ENCODE measurements around the gene NKX6-2.
A peak's percentile ranks its signal among the peaks of the same experiment; 100 is the strongest.
"Not testable (repeated sequence)": the region's sequence is repeated elsewhere in the genome, so short reads cannot be mapped to it uniquely, and the experiment has no call there.

NKX6-2 gene

DNA sequence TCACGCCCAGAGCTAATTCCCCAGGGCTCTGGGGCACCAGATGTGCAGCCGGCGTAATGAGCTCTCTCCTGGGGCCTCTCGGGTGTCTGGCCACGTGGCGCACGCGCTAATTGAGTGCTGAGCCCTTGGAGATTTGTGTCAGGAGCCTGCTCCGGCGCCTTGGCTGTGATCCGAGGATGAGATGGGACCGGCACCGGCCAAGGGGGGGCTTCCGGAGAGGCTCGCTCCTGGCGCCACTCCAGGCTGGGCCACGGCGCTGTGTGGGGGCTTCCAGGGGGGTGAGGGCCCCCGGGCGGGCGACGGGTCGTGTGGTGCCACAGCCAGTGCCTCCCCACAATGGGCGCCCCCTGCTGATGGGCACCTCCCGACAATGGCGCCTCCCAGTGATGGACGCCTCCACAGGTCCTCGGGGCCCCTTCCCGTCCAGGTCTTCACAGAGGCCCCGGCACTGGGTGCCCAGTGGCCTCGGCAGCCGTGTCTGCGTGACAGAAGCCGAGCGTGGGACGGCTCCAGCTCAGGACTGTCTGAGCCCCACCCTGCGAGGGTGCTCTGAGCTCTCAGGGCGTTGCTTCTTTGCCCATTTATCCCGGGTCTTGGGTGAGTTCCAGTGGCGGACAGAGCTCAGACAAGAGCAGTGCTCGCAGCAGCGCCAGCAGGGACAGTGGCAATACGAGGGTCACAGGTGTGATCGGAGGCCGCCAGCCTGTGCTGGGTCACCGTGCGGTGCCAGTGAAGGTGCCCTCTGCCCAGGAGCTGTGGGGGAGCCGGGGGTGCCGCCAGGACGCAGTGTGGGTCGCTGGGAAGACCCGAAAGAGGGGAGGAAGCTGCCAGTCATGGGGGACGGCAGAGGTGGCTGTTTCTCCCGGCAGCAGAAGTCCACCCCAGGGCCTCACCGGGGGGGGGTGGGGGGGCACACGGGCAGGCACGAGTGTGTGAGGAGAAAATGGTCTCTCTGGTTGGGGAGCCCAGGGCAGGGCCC lies 8.2 kb upstream of the NKX6-2 start:
- no peak for DNase-seq

DNA sequence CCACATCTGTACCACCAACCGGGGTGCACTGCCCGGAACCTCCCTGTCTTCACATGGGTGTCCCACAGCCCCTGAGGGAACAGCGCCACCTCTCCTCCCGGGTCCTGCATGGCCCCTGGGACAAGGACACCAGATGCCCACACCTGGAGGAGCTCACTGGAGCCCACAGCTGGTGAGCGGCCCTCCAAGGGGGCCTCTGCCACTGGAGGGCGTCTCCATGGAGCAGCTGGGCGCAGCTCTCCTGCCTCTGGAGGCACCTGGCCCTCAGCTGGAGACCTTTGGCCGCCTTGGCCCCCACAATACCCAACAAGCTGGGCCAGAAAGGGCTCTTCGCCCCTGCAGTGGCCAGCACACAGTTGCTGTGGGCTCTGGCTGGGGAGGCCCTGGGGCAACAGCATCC lies 7.3 kb upstream of the NKX6-2 start:
- no peak for DNase-seq

DNA sequence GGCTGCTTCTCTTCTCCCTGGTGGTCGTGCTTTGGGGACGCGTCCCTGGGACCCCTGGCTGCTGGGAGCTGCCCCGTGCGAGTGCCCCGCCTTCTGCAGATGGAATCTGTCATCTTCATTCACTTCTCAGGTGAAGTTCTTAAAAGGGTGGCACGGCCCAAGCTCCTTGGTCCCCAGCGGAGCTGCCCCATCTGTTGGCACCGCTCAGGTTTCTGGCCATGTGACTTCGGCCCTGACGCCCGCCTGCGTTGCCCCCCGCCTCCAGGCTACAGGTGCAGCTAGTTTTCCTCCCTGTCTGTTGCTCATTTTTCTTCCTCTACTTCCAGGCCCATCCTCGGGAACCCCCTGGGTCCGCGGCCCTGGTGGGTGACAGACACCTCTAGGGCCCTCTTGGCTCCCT lies 6.8 kb upstream of the NKX6-2 start:
- no peak for DNase-seq

DNA sequence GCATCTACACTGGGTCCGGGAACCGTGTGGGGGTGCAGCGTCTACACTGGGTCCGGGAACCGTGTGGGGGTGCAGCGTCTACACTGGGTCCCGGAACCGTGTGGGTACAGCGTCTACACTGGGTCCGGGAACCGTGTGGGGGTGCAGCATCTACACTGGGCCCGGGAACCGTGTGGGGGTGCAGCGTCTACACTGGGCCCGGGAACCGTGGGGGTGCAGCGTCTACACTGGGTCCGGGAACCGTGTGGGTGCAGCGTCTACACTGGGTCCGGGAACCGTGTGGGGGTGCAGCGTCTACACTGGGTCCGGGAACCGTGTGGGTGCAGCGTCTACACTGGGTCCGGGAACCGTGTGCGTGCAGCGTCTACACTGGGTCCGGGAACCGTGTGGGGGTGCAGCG lies 6.2 kb upstream of the NKX6-2 start:
- DNase-seq, result not testable (repeated sequence)

DNA sequence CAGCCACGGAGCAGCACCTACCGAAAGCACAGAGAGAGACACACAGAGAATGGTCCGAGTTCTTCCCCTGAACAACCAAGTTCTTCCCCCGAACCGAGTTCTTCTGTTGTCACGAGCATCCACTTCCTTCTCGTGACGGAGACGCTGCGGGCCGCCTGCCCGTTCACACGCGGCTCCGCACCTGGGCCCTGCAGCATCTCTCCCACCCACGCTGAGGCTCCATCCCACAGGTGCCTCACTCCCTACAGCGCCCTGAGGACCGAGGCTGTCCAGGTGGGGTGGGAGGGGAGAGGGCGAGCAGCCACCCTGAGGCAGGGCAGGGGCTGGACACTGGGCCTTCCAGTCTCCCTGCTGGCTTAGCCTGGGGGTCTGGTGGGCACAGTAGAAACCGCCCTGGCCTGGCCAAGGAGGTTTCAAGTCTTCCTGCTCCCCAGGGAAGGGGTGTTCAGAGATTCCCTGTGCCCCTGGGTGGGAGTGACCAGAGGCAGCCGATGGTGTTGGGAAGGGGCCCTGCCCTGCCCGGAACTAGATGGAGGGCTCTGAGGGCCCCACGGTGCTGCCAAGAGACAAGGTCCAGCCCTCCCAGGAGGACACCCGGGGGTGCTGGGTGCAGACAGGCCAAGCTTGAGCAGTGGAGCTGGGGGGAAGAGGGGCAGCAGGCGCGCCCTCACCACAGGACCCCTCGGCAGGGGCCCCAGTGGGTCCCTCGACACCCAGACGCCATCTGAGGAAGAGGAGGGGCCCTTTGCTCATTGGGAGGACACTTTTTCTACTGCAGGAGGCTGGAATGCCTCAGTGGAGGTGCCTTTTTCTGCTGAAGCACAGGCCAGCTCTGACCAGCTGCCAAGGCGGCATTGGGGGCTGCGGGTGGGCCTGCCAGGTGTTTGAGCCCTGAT lies 5.2 kb upstream of the NKX6-2 start:
- no peak for DNase-seq

DNA sequence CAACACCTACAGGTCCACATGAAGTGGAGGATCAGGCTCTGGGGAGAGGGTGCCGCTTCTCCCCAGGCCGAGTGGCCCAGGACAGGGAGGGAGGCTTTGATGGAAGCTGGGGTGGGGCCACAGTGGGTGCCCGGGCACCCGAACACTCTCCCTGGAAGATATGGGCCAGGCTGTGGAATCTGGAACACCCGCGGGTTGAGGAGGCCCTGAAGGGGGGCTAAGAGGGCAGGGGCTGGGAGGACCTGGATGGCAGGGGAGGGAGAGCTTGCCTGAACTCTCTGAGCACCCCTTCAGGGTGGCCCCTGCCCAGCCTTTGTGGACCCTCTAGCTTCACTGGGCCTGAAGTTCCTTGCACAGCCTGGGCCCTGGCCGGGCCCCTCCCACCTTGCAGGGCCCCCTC lies 4.5 kb upstream of the NKX6-2 start:
- DNase-seq, result no peak

DNA sequence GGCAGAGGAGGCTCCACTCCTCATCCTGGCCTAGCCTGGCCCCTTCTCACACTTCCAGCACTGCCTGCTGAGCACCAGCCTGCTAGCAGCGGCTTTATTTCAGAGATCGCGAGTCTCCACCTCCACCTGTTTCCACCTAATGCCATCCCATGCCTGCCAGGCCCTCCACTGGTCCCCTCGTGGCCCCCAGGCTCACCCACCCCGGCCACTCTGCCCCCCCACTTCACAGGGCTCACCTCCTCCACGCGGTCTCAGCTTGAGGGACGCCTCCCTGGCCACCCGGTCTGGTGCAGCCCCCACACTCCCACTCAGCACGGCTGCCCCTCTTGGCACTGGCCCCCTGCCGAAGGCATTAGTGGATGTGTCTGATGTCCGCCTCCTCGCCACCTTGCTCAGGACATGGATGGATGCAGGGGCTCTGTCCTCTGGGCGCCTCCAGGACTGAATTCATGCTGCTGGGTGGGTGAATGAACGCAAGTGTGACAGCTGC lies 3.8 kb upstream of the NKX6-2 start:
- DNase-seq, result no peak

DNA sequence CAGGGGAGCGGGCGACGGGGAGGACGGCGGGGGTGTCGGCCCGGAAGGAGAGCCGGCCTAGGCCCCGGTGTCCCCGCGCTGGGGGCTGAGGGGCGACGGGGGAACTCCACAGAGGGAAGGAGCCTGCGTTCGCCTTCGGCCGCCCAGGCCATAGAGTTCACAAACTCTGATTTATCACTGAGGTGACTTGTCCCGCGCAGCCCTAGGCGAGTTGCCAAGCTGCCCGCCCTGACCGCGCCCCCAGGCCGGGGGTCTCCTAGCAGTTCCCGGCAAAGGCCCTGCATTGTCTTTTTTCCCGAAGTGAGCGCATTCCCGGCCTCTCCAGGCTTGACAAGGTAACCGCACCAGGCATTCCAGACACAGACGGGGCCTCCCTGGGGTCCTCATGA lies 2.9 kb upstream of the NKX6-2 start:
- DNase-seq, result no peak

DNA sequence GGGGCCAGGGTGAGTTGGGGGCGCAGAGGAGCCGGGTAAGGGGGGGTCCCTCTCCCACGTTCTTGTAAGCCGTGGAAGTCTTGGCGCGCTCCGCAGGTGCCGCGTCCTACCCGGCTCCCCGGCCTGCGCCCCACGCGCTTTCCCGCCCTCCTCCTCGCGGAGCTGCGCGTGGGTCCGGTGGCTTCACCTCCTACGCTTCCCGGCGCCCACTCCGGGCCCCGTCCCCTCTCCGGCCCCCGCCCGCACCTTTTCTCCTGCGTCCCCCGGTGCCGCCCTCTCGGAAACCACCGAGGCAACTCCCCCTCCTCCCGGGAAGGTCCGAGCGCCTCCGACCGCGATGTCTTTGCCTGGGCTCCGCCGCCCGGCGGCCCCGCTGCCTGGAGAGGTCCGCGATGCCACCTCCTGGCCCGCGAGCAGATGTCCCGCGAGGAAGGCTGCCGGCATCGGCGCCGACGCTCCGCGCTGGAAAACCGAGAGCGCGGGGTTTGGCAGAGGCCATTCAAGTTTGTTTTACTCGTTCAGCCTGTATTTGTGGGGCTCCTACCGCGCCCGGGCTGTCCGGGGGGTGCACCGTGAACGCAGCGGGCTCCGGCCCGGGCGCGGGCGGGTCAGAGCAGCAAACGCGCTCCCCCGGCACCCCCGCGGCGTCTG lies 2.4 kb upstream of the NKX6-2 start:
- peak; percentile 24 for DNase-seq

DNA sequence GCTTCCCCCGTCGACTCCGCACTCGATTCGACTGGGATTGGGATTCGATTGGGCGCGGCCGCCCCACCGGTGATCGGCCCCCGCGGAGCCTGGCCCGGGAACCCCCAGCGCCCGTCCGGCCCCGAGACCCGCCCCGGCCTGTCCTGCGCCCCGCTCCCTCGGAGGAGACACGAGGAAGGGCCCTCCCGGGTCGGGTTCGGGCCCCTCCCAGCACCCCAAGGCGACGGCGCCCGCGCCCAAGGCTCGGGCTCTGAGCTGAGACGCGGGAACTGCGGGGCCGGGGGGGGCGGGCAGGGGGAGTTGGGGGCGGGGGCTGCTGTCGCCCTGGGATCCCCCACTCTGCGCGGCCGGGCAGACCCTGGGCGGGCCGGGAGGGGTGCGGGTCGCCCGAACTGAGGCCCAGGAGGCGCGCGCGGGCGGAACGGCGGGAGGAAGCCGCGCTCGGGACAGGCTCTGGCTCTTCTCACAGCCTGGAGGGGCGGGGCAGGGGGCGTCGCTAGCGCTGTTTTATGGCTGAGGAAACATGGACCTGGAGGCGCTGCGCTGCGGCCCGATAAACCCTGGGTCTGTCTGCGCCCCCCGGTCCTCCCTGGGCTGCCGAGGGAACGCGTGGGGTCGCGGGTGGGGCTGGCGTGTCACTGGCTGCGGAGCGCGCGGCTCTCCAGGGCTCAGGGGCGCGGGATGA lies 1.7 kb upstream of the NKX6-2 start:
- peak; percentile 51 for DNase-seq

DNA sequence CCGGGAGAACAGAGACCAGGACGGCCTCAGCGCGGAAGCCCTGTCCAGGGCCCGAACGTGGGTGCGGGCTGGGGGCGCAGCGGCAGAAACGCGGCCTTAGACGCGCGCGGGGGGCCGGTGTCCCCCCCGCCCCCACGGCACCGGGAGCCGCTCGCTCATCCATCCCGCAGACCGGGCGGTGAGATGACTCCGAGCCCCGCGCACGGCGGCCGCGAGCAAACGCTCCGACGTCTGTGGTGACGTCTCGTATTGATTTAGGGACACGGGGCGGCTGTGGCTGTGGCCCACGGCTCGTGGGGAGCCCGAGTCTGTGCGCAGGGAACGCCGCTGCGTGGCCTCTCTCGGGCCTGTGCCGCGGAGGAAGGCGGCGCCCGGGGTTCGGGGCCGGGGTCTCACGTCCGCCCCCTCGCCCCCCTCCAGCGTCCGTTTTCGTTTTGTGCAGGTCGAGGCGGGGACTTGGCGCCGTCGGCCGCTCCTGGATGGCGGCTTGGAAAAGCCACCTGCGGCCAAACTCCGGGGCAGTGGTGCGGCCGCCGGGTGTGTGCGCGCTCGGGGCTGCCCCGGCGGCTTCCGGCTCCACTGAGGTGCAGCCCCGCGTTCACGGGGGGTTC lies 1.0 kb upstream of the NKX6-2 start:
- no peak for DNase-seq

DNA sequence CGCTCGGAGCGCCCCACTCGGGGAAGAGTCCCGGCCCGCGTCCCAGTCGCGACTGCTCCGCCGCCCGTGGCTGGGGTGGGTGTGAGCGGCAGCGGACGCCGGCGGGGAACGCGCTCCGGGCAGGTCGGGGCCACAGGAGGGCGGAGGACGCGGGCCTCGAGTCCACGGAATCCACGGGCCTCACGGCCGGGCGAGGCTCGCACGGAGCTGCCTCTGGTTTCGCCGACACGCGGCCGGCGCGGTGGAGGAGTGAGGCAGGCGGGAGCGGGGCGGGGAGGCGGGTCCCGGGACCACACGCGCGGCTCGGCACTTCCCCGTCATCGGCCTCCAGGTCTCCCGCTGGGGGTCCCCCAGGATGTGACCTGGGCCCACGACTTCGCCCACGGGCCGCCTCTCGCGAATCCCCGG lies 533 bp upstream of the NKX6-2 start:
- DNase-seq, result no peak

DNA sequence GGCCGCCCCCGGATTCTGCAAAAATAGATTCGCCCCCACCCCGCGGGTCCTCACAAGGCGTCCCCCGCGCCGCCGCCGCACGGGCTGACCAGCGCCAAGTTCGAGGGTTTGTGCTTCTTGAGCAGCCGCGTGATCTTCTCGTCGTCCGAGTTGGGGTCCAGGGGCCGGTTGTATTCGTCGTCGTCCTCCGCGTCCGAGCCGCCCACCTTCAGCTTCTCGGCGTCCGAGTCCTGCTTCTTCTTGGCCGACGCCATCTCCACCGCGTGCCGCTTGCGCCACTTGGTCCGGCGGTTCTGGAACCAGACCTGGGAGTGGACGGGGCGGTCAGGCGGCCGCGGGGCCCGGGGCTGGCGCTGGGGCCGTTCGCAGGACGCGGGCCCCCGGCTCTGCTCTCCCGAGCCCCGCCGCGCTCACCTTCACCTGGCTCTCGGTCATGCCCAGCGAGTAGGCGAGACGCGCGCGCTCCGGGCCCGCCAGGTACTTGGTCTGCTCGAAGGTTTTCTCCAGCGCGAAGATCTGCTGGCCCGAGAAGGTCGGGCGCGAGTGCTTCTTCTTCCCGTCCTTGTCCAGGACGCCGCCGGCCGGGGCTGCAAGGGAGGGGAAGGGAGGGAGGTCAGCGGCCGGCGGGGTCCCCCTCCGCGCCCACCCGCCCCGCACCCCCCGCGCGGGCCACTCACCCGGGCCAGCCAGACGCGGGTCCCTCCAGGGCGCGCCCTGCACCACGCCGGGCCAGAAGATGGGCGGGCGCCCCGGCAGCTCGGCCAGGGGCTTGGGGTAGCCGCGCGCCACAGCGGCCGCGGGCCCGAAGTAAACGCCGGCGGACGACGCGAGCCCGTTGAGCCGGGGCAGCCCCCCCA lies 853 bp downstream of the NKX6-2 start:
- peak; percentile 29 for DNase-seq

DNA sequence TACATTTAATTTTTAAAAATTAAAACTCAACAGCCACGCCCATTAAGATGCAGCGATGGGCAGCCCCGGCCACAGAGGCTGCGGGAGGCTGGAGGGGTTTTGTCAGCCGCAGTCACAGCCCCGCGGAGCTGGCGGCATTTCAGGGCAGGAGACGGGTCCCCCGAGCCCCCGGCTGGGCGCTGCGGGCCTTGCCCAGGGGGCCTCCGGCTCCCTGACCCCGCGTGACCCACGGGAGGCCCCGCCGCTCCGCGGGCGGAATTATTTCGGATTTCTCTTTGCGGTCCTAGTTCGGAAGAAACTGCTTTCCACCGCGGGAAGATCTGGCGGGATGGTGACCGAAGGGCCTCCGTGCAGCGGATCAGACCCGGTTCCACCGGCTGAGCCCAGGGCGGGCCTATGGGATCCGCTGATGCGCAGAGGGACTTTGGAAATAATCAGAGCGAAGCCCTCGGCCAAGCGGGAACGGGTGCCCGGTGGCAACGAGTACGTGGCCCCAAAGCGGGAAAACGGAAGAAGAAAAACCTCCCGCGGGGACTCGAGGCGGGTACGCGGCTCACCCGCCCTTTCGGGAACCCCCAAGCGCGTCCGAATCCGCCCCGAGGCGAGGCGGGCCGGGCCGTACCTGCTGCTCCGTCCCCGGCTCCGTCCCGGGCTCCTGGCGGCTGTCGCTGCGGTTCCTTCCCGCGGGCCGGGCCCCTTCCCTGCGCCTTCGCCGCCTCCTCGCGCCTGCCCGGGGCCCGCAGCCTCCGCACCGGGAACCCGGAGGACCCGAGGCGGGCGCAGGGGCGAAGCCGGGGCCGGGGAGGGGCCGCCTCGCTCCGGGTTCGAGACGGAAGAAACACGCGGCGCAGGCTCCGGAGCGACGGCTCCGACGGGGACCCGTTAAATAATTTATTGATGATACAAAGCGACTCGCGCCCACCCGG lies 1.7 kb downstream of the NKX6-2 start:
- no peak for DNase-seq

DNA sequence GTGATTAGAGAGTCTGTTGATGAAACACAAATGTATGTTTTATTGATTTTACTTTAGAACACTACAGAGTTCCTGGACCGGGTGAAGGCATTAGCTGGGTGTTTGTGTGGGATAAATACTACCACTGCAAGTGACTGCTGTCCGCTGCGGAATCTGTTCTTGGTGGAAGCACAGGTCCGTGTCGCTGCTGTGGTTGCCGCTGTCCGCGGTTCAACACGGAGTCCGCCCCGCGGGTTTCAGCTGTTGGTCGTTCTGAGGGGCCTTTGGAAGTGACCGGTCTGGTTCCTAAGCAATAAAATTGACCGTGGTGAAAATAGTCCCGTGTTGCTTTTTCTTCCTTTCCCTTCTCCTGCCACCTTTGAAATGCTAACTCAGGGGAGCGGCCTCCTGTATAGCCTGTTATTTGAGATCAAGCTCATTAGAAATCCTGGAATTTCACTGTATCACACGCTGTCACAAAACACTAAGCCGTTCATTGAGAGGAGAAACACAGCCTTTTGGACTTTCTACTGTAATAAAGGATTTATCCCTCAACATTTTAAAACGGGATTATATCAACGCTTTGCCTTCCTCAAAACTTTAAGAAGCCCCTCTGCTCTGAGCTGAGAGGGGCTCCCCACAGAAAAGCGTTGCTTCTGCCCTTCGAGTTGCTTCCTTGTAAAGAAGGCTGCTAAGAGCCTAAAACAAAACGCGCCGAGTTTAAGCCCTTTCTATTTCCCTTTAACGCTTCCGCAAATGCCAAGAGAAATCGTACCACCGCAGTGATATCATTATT lies 2.6 kb downstream of the NKX6-2 start:
- DNase-seq, result no peak

DNA sequence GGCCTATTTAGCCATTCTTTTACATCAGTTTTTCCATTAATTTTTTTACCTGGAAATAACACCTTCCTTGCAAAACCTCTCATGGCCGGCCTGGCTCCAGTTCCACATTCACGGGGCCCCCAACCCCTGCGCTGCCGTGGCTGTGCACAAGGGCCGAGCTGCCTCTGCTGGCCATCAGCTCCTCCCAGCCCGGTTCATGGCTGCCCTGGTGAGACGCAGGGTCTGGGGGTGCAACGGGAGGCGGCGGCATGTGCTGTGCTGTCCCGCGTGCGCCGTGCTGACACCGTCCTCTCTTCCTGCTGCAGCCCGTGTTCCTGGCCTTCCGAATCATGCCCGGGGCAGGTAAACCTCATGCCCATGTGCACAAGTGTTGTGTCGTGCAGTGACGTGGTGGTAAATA lies 4.4 kb downstream of the NKX6-2 start:
- no peak for DNase-seq

DNA sequence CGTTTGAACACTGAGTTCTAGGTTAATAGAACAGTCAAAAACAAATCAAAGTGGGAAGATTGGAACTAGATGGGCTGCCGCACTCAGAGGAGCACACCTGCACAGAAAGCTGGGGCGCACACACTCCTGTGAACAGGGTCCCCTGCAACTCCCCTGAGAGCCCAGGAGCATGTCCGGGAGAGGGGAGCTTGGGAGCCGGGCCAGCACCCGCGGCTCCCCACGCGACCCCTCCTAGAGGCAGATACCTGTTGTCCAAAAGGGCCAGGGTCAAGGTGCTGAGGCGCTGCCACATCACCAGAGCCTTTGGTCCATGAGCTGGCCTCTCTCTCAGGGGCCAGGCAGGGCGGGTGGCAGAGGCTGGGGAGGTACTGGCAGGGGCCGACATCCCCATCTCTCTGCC lies 5.6 kb downstream of the NKX6-2 start:
- DNase-seq, result no peak

DNA sequence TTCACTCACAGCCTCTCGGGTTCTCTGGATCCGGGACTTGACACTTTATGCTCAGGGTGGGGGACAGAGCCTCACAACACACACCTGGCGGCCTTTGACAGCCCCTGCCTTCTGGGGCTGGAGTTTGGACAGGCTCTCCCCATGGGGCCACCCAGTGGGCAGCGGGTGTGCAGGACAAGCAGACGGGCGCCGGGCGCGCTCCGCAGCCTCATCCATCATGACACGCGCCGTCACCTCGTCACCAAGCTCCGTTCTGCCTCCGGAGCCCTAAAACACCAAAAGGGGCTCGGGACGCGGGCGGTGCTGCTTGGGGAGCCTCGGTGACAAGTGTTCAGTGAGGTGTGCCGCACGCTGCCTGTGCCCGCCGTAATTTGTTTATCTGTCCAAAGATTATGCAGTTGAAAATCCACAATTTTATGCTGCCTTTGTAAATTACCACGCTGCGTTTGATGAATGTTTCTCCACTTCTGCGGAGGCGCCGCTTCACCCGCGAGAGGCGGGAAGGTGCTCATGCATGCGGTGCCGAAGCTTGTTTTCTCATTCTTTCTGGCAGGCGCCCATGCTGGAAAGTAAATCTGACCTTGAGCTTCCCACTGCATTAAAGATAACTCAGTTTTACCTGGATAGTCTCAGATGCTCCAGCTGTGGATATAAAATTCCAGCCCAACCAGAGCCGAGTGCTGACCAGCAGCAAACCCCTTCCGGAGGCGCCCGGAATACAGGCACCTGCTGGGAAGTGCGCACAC lies 6.2 kb downstream of the NKX6-2 start:
- DNase-seq, result no peak
